GM18508 (cell line): Measurements from ENCODE around the gene PCDH9.

Experiments used
- ATAC-seq: cut with Tn5 transposase; IDR thresholded peaks from one replicate; pipeline ENCODE4 v1.9.1; 2021; ENCODE audit warnings: moderate number of reproducible peaks; ENCODE audit not compliant: insufficient read depth, unreplicated experiment

Gene PCDH9

DNA sequence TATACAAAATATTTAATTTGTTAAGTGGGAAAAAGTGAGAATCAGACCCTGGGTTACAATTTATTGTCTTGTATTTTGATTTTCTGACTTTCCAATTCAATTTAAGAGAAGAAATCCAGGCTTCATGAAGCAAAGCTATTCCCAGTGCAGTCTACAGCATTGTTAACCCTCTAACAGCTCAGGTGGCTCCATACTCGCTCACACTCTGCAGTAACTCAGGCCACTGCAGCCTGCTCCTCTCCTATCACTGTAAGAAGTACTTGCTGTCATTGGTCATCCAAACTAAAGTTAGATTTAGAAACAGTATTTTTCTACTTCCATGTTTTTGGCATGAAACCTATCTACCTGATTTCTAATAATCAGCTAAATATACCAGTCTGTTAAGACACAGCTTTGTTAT is 830.3 kb downstream of the PCDH9 start:
- no peak for ATAC-seq

DNA sequence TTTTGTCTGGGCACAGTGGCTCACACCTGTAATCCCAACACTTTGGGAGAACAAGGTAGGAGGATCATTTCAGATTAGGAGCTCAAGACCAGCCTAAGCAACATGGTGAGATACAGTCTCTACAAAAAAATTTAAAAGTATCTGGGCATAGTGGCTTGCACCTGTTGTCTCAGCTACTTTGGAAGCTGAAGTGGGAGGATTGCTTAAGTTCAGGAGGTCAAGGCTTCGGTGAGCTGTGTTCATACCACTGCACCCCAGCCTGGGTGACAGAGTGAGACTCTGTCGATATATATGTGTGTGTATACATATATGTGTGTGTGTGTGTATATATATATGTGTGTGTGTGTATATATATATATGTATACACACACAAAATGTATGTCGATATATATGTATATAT is 833.0 kb downstream of the PCDH9 start:
- no peak for ATAC-seq

DNA sequence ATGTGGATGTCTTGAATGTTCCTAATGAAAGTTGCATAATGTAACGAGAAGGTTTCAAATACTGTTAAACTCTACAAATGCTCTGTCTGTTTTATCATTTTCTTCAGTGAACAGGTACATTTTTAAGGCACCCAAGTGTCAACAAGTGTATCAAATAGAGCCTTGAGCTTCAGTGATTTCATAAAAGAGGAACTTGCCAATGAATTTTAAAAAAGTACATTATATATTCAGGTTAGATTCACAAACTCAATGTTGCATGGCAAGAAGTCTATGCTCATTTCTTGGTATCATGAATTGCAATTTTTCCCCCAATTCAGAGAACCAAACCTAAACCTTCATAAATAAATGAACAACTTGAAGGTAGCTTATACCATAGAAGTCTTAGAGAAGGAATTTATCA is 838.8 kb downstream of the PCDH9 start:
- ATAC-seq, result no peak

DNA sequence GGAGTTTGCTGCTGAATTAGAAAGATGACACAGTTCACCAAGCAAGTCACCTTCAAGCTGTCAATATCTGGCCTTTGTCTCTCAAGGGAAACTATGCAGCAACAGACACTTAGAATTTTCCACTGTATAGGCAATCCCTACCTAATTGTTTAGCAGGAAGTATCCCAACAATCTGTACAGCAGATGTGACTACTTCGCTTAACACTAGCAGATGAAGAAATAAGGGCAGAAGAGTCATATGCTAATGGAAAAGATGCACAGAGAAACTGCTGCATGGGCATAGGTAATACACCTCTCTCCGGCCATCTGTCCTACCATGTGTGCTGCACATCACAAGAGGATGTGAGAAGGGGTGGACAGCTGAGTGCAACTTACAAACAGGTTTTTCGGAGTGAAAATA is 851.2 kb downstream of the PCDH9 start:
- ATAC-seq, result no peak

DNA sequence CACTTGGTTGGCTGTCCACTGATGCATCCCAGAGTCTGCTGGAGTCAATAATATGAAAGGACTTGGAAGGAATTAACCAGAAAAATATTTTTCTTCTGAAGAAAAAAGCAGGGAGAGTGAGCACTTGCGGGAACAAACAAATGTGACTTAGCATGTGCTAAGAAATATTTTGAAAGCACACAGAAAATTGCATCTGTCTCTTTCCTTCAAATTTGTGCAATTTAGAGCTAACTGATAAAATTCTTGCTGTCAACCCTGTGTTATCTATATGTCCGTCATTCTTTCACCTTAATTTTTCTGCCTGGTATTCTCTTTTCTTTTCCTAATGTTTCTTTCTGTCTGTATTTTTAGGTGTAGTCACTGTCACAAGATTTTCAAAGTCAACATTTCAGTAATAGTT is 852.6 kb downstream of the PCDH9 start:
- ATAC-seq, result no peak

DNA sequence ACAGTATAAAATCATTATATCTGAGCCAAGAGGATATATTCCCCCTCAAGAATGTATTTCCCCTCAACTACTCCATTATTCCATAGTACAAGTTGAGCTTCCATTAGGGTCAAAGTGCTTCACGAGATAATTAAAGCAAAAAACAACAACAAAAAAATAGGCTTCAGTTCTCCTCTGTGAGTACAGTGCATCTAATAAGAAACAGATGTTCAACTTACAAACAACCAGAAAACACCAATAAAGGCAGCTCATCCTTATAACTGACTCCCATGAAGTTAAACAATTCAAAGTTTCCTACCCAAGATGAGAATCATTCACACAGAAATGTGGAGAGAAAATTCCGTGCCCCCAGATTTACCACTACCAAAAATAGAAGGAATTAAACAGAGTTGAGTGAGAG is 854.4 kb downstream of the PCDH9 start:
- no peak for ATAC-seq

DNA sequence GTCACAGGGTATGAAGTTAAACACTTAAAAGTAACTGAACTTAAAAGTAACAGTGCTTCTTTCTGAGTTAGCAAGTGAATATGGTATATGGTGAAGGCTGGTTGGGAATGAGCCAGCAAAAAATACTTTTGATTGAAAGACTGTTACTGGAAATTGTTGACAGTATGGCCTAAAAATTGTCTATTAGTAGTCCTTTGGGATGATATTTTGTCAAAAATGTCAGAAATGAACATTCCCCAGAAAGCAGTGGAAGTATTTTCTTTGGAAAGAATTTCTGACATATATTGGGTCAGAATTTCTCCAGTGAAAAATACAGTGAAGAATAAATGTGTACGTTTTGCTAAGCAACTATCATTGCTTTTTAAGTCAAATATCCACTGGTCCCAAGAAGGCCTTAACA is 860.5 kb downstream of the PCDH9 start:
- no peak for ATAC-seq

DNA sequence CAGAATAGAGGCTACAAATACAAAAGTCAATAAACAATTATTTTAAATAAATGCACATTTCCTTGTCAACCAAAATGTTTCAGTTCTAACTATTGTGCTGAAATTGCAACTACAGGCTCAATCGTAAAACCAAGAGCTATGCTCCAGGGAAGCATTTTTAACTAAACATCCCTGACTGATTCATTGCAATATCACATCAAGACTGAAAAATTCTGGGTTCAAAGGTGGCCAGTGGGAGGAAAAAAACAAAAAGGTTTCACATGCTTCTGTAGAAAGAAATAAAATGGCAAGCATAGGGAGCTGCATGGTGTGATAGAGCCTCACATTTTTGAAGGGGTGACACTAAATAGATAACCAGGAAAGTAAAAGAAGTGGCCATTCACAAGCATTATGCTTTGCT is 862.8 kb downstream of the PCDH9 start:
- no peak for ATAC-seq

DNA sequence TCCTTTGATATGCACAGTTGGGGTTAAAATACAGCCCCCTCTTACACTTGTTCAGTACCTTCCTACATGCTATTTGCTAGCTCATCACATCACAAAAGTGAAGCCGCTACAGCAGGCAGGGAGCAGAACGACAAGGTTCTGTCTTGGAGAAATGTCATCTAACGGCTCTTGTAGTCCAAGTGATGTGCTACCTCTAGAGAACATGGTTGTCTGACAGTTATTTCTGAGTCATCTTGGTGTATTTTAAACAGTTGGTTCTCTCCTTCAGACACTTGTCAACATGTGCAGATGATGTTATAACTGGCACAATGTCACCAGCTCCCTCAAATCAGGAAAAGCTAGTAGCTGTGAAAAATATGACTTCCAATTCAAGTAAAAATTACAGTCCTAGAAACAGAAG is 865.0 kb downstream of the PCDH9 start:
- ATAC-seq, result no peak

DNA sequence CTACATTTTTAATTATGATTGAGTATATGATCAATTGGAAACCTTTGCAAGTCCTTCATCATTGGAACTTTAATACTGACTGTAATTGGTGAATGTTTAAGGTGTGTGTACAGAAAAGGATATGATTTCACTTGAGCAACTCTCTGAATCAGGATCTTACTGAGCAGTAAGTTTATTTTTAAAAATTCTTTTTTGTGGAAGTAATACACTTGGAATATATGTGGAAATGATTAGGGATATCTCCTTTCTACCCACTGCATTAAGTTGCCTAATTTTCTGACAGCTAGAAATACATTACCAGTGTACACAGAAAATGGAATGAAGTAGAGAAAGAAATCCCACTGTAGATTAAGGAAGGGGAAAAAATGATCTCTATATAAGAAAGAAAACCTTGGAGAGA is 865.8 kb downstream of the PCDH9 start:
- no peak for ATAC-seq

DNA sequence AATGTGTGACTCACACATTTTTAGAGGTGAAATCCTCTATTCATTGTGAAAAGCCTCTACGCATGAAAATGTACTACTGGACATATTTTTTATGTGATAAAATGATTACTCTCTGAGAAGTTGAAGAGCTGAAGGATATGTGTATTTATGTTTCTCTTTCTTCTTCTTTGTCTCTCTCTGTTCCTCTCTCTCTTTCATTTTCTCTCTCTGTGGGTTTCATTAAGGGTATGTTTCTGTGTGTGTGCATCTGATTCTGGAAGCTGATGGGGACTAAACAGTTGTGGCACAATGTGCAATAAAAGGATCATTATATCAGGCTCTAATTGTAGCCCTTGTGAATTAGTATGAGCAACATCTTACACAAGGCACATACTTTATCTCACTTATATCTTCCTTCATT is 867.7 kb downstream of the PCDH9 start:
- peak; percentile 44 for ATAC-seq

DNA sequence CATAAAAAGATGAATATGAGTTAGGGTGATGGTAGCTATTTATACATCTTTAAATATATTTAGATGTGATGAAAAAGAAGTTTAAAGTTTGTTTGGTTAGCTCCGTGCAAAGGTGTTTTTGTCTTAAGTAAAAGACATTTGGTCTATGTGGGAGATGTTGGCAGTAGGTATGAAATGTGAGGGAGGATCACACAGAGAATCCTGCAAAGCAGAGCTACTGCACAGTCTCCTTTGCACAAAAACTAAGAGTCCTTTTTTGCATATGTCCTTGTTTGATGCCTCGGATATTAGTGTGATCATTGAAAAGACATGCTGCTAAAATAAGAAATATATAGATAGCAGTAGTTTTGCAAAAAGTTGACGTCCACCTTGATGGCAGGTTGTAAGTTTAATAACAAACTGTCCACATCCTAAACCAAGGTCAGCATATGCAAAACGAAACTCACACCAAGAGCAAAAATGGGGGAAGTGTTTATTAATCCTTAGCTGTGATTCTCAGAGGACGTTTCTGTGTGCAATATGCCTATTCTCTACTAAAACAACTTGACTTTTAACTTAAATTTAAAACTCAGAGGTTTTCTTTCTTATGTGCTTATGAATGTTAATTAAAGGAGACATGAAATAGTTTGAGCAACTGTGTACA is 870.1 kb downstream of the PCDH9 start:
- no peak for ATAC-seq

DNA sequence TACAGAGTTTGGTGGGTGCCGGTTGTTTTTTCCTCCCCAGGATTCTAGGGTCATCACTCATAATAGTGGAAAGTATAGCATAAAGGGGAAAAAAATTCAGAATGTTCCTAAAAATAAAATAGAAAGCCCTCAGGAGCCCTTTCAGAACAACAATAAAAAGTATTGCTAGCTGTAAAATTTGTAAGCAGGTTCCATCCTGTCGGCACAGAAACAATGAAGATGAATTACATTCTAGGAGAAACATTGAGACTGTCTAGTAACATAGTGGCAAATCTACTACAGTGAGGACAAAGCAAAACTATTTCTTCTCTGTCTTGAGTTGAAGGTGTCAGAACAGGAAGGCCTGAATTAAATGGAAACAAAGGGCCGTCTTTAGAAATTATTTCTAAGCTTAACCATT is 870.7 kb downstream of the PCDH9 start:
- no peak for ATAC-seq

DNA sequence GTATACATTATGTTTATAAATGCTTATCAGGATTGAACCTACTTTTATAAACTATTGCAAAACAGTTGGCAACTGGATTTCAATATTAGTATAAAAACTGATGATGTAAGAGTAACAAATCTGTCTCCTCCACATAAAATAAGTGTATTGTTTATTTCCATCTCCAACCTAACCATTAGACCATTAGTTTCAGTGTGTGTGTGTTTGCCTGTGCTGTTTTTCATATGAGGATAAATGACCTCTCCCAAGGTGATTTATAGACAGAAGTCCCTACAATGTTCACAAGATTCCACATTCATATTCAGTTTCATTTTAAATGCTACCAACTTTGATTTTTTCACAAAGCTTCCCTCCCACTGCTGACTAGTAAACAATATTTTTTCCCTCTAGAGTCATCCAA is 871.6 kb downstream of the PCDH9 start:
- no peak for ATAC-seq

DNA sequence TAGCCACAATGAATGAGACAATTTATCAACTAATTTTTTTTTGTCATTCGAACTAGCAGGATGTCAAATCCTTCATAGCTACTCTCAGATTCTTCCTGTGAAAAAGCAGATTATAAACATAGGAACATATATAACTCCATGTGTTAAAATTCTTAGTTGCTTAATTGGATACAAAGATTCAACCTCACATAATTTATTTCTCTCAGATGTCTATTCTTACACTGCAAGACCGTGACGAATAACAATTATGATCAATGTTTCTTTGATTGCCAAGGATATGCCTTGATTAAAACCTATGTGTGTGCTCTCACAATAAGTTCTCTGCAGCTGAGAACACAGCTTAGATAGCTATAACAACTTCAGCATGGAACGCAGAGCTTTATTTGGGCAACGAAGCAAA is 872.7 kb downstream of the PCDH9 start:
- no peak for ATAC-seq

DNA sequence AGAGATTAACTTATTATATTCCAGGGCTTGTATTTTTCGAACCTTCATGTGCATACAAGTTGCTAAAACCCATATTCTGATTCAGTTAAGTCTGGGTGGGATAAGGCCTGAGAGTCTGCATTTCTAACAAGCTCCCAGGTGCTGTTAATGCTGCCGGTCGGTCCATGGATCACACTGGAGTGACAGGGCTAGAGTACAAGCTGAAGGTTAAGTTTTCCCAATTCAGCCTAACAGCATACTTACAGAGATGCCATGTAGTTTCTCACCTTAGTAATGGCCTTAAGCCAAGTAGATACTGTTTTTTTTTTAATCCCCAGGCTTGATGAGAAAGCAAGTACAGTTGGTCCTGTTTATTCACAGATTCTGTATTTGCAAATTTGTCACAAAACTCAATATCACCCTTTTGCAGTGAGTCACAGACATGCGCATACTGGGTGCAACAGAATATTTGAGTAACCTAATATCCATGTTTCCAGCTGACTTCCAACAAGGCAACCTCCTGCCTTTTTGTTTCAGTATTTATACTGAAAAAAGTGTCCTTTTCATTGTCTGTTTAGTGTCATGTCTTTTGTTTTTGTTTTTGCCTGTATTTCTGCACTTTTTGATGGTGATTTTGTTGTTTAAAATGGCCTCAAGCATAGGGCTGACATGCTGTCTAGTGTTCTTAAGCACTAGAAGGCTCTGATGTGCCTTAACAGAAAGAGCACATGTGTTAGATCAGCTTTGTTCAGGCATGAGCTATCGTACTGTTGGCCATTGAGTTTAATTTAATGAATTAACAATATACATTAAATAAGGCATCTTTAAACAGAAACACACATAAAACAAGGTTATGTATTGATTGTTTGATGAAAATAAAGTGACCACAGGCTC is 875.0 kb downstream of the PCDH9 start:
- ATAC-seq, result no peak

DNA sequence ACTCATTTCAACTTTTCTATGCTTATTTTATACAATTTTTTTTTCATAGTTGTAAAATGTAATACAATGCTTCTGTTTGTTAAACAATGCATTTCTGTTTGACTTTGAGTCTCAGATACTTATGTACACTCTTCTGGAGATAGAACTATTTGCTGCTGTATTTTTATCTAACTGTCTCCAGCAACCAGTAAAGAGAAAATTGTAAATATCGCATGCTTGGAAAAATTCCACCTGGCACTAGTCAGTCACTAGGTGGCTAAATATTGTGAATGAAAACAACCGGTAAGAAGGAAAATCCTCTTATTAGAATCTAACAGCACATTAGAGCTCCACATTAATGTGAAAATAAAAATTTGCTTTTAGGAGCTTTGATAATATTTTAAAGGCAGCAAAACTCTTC is 876.5 kb downstream of the PCDH9 start:
- no peak for ATAC-seq

DNA sequence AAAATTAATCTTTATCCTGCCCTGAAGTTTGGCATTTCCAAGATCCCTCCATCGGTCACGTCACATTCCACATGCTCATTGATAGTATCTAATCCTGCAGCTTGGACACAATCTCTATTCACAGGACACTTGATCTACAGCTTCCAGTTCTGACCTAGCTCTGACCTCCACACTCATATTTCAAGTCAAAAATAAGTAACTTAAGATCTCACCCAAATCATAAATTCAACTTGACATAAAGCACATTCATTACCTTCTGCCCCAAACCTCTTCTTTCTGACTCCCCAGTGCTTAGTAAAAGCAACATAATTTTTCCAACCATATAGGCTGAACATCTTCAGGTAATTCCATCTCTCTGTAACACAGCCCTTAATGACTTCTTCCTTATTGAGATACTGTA is 880.2 kb downstream of the PCDH9 start:
- ATAC-seq, result no peak

DNA sequence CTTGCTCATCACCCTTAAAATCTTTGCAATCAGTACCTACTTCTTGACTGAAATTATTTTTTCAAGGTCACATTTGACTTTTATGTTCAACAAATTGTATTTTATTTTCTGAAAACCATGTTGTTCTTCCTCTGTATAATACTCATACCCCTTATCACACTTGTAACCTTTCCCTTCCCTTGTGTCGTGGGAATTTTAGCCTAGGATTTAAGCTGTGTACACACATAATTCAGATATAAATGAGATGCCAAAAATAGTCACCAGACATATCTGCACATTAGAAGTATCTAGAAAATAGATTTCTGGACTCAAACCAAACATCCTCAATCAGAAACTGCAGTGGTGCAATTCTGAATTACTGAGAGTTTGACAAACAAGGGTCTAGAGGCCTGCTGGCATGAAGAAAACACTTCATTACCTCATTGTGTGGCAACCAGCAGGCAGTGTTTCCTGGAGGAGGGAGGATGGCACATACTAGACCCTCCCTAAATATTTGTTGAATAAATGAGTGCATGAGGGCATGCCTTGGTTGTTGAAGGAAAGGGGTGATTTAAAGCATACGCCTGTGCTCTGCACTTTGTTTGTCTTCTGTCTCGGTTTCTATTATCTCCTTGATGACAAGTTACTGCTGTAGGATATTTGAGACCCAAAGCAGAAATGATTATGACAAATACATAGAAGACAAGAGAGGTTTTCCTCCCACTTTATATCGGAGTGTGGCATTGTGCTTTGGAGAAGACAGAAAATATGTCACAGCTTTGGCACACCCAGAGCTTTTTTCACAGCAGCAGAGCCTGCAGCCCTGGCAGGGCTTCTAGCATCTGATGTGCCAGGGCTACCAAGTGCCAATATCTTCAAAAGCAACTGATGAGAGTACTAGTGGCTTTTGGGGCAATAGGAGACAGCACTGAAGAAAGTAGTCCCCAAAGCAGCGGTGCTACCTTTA is 881.1 kb downstream of the PCDH9 start:
- ATAC-seq, result no peak

DNA sequence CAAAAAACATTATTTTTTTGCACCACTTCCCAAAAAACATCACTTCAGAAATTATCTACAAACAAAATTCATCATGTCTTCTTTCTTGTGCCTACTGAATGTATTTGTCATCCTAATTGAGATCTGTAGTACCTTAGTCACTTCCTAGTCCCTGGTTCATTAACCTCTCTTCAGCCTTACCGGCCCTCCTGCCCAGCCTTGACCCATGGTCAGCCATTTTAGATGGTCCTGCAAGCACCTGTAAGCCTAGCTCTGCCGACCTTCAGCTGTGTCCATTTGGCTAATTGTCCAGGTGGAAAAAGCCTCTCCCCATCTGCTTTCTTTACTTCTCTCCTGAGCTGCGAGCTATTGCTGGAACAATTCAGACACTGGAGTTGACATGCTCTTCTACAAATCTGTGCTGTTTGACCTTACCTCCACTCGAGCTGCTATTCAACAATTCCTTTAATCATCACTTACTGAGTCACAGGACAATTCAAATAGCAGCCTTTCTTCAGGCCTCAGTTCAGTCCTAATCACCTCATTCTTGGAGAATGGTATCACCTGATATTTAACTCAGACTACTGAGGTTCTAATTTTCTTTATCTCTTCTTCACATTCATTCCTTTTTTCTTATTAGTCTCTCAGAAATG is 882.5 kb downstream of the PCDH9 start:
- ATAC-seq, result no peak

DNA sequence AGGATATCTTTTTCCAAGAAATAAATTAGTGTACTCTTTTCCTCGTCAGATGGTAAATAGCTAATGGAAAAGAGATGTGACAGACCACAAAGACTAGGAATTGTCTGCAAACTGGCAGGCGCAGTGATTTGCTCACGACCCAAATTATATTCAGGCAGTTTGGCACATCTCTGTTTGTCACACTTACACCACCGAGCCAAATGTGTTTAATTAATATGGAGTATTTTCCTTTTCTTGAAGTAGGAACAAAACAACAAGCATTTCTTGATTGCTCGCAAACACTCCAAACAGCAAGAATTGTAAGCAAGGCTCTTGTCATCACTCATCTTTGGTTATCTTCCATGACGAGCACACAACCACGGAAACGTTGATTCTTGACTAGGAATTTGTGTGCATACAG is 884.2 kb downstream of the PCDH9 start:
- ATAC-seq, result no peak
